Stimulated activated CD8-positive, alpha-beta memory T cell treated with anti-CD3 and anti-CD28 coated beads, Interleukin-4, amount 100 ng/mL, for 4 hours (primary cell): Measurements from ENCODE around the gene RBP3.

ENCODE experiments used
- DNase-seq, 2 donors: peaks; one replicate each; pipeline ENCODE4 v3.0.0-alpha.2; 2020; ENCODE audit warnings: low read depth in 2 of 2, low spot score in 1 of 2

RBP3 gene

DNA sequence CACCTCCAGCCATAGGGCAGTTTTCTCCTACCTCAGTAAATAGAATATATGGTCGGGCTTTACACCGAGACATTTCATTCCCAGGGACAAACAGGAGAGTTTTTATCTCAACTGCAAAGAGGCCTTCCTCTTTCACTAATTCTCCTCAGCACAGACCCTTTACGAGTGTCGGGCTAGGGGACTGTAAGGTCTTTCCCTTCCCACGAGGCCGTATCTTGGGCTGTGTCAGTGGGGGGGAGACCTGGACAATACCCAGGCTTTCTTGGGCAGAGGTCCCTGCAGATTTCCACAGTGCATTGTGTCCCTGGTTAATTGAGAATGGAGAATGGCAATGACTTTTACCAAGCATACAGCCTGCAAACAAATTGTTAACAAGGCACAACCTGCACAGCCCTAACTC is 49.1 kb downstream of the RBP3 start:
- no peak for DNase-seq

DNA sequence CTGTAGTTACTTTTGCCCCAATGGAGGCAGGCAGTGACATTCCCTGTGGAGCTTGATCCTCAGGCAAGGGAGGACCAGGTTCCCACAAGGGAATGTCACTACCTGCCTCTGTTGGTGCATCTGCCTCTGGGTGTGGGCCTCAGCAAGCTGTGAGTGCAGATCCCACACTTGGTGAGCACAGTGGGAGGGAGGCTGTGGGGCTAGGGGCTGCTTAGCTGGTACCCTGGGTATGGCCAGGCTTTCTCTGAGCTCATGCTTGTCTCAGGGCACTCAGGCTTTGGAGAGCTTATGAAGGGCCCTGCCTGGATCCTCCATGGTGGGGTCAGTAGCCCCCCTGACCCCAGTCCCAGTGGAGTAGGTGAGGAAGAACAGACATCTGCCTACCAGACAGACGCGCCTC is 52.1 kb downstream of the RBP3 start:
- no peak for DNase-seq

DNA sequence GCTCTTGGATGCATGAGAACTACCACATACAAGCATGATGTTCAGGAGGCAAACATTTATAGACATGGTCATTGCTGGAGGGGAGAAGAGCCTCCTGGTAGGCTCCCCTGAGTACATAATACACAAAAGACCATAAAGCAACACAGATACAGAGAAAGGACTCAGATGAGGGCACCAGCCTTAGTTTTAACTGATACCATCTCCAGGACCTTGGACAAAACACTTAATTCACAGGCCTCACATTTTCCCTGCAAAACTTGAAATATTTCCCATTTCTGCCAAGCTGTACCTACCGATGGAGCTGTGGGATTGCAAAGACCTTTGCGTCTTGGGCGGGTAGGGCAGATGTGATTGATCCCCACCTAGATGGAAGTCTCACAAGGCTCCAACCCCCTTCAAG is 52.6 kb downstream of the RBP3 start:
- no peak for DNase-seq

DNA sequence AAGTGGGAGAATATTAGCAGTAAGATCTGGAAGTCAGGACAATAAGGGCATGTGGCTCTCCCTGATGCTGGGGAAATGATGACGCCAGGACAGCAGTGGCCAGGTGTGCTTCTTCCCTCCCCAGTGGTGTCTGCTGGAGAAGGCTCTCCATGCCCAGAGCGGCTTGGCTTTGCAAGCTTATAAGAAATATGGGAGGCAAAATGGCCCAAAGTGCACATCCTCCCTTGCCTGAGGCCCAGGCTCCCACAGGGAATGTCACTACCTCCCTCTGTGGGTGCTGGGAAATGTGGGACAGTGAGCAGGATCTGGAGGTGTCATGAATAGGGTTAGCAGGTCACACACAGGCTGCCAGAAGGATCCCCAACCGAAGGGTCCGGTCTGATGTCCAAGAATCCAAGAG is 53.0 kb downstream of the RBP3 start:
- no peak for DNase-seq

DNA sequence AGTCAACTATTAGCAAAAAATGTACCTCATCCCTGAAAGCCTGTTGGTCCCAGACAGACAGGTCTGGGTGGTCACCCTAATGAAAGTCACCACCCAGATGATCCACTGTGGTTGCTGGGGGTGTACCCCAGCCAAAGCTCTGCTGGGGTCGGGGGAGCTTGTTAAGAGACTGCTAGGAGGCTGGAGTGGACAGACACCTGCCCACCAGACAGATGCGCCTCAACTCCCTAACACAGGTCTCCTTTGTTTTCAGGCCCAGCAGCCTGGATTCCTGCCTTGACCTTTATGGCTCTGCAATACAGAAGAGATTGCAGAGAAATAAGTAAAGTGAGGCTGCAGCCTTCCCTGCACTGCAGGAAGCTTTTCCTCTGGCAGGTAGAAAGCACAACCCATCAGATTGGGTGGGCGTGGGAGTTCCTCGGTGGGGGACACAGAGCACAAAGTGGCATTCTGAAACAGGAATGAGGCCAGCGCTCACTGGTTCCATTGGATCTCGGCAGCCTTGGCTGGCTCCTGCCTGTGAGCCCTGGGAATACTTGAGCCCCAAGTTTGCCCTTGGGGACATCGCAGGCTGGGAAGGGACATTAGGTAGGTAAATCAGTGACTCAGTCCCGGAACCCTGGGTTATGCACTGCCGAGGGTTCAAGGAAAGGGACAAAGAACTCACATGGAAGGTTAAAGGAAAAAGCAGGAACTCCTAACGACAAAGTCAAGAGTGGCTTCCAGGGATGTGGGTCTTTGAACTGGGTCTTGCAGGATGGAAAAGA is 53.9 kb downstream of the RBP3 start:
- DNase-seq, result no peak

DNA sequence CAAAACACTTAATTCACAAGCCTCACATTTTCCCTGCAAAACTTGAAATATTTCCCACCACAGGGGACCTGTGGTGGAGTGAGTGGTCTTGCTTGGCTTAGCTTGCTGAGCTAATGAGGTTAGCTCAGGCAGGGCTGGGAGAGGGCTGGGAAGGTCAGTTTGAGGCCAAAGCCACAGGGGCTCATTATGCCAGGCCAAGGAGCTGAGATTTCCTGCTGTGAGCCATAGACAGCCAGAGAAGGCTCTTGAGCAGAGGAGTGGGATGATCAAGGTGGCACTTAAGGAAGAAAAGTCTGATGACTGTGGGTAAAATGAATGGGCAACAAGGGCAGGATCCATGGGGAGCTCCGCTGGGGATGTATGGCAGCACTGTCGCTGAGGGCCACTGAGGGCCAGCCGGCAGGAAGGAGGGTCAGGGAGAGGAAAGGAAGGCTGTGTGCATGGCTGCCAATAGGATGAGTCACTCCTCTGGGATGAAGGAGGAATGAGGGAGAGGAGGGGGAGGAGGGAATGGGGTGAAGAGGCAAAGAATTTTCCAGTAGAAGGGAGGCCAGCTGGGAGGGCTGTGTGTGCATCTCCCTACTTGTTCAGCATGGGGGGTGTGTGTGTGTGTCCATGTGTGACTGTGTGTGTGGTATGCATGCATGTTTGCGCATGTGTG is 54.6 kb downstream of the RBP3 start:
- no peak for DNase-seq

DNA sequence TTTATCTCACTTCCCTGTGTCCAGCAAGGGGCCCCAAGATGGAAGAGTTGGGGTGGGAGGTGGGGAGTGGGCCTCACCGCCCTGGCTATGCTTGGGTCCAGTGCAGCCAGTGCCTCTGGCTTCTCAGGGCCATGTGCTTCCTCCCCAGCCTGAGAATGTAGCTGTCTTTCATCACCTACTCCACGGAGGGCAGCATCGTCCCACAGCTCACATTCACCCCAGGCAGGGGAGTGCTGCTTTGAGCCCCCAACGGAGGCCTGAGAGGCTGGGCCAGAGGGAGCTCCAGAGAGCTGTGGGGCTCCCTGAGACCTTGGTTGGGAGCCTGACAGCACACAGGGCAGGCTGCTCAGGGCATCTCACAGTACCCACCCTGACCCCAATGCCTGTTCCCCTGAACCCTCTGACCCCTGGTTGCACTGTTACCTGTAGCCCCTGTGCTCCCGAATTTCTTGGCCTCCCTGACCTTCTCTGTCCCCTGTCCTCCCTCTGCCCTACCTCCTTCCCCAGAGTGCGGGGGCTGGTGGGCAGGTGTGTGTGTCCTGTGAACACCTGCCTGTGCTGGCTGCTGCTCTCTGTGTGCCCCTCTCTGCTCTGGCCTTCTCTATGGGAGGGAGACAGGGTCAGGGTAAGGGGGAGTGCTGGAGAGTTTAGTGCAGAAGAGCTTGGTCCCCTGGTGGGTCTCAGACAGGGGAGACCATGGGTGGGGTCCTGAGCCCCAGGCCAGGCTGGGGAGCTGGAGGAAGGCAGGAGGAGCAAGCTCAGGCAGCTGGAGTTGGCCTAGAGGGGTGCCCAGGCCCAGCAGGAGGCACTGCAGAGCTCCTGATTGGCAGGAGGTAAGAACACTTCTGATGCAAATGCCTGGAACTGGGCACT is 55.5 kb downstream of the RBP3 start:
- no peak for DNase-seq

DNA sequence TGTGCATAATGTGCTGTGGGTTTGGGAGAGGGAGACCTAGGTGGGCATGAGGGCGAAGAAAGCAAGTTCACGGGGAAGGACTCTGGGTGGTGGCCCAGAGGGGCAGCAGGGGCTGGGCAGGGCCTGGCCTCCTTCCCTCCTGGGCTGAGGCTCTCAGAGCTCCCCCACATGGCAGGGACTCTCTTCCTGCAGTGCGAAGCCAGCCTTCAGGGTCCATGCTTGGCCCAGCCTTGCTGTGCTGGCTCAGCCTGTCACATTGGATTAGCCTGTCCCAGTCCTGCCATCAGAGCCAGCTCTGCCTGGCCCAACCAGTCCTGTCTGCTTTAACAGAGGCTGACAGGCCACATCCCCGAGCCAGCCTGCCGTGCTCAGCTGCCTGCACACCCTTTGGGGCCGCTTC is 56.3 kb downstream of the RBP3 start:
- no peak for DNase-seq

DNA sequence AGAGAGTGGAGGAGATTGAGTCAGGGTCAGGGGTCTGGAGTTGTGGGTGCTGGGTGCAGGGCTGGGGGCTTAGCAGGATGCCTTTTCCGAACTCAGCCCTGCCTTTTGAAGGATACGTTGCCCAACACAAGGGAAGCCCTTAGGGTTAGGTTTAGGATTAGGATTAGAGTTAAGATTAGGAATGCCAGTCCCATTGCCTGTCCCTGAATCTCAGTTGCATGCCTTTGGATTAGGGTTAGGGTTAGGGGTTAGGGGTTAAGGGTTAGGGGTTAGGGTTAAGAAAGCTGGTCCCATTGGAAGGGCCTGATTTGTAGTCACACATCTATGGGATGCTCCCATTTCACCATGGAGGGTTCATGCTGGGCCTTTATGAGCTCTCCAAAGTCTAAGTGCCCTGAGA is 56.8 kb downstream of the RBP3 start:
- no peak for DNase-seq

DNA sequence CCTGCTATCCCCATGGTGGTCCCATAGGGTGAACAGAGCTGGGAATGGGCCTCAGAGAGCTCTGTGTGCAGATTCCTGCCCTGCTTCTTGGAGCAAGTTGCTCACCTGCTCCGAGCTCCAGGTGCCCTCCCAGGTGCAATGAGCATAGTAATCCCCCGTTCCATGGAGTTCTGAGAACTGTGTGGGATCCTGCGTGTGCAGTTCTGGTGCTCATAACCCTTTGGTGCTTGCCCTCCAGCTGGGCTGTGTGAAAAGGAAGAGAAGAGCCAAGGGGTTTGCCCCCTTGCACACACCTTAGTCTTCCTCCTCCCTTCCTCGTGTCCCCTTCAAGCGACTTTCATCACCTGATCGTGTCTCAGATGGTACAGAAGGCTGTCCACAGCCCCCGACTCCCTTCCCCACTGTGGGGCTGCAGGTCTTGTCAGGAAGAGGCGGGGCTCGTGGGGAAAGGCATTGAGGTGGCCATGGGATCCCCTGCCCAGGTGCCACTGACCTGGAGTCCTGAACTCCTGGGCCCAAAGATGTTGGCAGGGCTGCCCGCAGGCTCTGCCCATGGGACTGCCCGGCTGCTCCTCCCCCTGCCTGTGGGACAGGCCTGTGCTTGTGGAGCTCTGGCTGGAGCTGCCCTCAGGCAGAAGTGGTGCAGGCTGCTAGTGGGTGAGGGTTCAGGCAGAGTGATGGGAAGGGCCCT is 57.8 kb downstream of the RBP3 start:
- no peak for DNase-seq

DNA sequence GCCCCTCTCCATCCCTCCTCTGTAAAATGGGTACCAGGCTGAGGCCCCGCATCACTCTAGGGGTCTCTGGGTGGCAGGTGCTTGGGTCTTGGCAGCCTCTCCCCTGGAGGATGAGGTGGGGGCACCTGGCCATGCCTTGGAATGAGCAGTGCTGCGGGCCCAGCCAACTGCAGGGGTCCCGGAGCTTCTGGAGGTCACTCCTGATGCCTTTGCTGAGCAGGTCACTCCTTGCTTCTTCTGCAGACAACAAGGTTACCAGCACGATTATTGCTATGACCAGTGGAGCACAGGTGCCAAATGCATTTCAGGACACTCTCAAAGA is 58.3 kb downstream of the RBP3 start:
- no peak for DNase-seq

DNA sequence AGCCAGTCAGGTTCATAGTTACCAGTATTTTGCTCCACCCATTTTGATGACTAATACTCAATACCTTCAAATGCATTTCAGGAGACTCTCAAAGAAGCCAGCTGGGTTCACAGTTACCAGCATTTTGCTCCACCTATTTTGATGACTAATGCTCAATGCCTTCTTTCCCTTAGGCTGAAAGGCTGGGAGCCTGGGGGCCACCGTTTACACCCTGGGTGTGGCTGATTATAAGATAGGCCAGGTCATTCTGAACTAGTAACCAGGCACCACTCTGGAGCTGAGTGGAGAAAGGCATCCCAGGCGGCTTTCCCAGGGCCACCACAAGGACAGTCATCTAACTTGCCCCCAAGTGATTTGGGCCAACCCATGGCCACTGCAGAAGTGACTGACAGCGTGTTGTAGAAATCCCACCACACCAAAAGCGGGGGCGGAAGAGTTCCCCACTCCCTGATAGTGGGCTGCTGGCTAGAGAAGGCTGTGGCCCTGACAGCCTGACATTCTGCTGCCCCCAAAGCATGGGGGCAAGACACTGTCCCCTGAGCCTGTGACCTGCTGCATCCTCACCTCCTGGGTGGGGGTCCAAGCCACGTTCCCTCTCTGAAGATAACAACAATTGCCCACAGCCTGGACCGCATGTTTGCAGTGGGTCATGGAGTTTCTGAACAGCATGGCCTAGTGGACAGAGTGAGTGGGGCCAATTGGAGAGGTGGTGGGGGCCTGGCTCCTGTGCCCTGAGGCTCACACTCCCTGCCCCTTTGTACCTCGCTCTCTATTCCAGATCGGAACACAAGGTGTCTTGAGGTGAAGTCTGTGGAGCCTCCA is 58.9 kb downstream of the RBP3 start:
- no peak for DNase-seq
